ENCODE measurements around the gene CCDC30.
"Not testable (repeated sequence)": the region's sequence is repeated elsewhere in the genome, so short reads cannot be mapped to it uniquely, and the experiment has no call there.

CCDC30 gene

DNA sequence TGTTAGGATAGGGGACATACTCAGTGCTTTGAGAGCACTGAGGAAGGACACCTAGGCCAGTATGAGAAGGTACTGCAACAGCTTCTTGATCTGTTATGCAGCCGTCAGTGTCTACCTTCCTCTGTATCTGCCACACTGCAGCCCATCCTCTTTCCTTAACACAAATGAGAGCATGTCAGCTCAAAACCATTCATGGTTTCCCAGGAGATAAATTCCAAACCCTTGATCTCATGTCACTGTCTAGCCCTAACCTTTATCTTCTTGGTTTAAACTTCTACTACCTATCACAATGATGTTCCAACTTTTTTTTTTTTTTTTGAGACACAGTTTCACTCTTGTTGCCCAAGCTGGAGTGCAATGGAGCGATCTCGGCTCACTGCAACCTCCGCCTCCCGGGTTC, 8.7 kb upstream of the CCDC30 start:
- DNase-seq: no peak

DNA sequence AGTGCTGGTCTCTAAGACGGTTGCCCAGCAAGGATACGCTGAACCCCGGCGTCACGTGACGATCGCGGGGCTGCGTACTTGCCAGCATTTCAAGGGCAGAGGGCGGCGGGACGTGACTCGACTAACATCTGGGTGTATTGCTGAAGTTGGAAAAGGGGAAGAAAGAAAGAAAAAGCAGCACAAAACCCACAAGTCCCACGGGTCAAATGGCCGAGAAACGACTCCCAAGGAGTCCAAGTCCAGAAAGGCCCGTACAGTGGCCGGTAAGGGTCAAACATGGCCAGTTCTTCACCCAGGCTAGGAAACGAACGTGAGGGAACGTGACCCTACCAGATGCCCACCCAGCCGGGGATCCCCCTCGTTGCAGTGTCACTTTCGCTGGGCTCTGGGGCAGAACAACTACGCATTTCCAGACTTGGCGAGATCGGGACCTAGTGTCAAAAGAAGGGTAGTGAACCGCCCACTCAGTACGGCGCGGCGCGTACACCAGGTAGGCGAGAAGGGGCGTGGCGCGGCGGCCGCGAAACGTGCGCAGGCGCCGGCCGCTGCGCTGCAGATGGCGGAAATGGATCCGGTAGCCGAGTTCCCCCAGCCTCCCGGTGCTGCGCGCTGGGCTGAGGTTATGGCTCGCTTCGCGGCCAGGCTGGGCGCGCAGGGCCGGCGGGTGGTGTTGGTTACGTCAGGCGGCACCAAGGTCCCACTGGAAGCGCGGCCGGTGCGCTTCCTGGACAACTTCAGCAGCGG, 6.9 kb upstream of the CCDC30 start, which contains the start of the genes PPCS and ZMYND12:
PPCS (plus strand) TSS at position 534 of the 744 bp plus-strand sequence; CDS start at position 557, 23 bp downstream.
ZMYND12 (minus strand) TSS at position 13 of the 744 bp plus-strand sequence. CDS start 25 bp downstream, outside the sequence.
- peak; percentile 94 for DNase-seq

DNA sequence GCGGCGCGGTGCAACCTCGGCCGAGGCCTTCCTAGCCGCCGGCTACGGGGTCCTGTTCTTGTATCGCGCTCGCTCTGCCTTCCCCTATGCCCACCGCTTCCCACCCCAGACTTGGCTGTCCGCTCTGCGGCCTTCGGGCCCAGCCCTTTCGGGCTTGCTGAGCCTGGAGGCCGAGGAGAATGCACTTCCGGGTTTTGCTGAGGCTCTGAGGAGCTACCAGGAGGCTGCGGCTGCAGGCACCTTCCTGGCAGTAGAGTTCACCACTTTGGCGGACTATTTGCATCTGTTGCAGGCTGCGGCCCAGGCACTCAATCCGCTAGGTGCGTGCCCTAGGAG, 6.4 kb upstream of the CCDC30 start:
- DNase-seq: peak; percentile 51

DNA sequence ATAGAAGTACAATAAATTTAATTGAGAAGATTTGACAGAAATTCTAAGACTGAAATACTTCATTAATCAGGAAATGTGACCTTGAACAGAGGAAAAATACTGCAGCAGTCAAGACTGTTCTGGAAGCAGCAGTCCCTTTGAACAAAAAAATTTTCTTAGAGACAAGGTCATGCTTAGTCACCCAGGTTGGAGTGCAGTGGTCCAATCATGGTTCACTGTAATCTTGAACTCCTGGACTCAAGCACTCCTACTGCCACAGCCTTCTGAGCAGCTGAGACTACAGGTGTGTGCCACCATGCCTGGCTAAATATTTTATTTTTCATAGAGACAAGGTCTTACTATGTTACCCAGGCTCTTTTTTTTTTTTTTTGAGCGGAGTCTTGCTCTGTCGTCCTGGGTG, 1.9 kb upstream of the CCDC30 start:
- no peak for DNase-seq

DNA sequence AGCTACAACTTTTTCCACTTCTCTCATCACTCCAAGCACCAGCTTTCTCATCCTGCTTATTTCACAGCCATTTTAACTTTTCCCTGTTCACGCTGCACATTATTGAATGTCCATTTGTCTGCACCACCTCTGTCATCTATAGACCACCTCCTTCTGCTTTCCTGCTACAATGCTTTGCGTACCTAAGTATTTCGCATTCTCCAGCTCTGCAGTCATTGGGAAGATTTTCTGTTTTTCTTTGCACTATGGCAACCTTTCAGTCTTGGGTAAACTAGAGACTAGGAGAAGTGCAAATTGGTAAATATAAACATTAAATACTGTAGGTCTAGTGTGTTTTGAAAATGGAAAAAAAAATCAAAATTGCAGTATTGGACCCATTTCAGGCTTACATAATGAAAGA, 835 bp downstream of the CCDC30 start:
- no peak for DNase-seq

DNA sequence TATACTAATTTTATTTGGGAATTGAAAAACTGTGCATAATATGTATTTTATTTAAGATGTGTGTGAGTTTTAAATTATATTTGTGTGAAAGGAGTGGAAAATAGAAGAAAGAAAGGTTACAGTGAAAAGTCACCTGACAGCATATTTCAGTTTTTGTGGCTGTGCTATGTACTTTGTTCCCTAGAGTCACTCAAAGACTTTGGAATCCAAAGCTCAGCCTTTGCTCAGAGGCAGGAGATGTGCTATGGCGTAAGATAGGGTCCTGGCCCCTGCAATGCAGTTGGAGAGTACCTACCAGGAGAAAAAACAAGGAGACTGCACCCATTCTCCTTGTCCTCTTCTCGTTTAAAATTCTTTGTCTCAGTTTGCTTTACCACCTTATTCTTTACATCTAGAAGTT, 2.9 kb downstream of the CCDC30 start:
- no peak for DNase-seq

DNA sequence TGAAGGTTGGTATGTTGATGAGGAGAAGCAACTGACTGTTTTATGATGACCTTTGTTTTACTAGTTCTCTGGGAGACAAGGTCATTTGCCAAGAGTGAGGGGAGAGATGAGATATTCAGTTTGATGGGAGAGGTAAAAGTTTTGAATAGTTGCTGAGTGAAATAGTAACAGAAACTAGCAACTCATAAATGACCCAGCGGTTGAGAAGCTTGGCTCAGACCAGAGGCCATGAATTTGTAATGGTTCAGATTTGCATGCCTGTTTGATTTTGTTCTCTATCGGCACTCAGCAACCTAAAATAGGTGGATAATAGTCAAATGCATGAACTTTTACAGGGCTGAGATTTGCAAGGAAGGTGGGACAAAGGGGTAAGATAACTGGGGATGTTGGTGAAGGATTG, 6.6 kb downstream of the CCDC30 start:
- no peak for DNase-seq

DNA sequence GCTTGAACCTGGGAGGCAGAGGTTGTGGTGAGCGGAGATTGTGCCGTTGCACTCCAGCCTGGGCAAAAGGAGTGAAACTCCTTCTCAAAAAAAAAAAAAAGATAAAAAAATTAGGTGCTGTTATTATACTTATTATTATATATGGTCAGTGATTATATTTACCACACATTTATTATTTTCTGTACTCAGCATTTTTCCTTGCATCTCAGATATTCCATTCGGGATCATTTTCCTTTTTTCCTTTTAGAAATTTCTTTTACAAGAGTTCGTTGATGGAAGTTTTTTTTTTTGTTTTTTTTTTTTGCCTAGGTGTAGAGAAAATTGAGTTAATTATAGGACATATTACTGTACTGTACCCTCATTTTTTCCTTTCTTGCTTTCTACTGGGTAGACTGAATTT, 13.5 kb downstream of the CCDC30 start:
- no peak for DNase-seq

DNA sequence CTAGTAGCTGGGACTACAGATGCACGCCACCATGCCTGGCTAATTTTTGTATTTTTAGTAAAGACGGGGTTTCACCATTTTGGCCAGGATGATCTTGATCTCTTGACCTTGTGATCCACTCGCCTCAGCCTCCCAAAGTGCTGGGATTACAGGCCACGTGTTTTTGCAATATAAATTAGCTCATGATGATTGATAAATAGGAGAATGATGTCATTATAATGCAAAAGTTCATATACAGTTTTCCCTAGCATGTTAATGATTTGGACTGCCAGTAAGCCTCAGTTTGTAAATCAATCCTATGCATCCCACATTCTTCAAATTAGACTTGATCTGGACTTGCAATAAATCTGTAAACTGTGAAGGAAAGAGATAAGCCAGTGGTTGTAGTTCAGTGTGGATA, 14.3 kb downstream of the CCDC30 start:
- not testable (repeated sequence) for DNase-seq

DNA sequence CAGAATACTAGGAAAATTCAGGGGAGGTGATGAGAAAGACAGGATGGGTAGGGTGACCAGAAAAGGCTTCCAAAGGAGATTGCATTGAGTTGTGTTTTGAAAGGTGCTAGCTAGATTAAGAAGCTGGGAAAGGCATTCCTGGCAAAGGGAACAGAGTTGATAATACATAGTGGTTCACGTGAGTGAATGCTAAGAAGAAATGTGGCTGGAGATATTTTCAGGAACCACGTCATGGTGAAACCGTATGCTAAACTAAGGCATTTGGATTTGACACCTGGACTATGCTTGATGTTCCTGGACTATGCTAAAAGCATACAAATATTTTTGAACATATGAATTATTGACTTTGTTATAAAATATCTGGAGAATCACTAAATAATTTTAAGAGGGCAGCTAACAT, 14.7 kb downstream of the CCDC30 start:
- DNase-seq: no peak

DNA sequence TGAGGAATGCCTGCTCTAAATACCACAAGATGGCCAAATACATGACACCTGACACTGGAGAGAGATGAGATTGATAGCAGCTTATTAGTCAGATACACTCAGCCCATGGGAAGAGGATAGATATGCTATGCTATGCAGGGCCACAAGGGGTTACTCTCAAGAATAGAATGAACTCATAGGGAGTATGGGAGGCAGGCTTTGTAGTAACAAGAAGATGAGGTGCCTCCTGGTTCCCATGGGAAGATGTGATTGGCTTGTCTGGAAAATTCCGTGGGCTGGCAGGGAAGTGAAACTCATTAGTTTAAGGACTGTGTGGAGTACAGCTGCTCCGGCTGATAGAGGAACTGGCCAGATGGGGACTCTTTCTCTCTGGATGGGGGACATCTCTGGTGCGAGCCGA, 16.5 kb downstream of the CCDC30 start:
- no peak for DNase-seq

DNA sequence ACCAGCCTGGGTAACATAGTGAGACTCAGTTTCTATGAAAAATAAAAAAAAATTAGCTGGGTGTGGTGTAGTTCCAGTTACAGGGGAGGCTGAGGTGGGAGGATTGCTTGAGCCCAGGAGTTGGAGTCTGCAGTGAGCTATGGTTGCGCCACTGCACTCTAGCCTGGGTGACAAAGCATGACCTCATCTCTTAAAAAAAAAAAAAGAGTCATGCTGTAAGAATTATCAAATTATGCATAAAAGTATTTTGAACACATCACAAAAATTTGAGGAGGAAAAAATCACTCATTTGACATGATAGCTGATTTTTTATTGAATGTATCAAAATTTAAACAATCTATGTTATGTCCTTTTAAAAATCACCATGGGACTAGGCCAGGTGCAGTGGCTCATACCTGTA, 17.8 kb downstream of the CCDC30 start:
- no peak for DNase-seq

DNA sequence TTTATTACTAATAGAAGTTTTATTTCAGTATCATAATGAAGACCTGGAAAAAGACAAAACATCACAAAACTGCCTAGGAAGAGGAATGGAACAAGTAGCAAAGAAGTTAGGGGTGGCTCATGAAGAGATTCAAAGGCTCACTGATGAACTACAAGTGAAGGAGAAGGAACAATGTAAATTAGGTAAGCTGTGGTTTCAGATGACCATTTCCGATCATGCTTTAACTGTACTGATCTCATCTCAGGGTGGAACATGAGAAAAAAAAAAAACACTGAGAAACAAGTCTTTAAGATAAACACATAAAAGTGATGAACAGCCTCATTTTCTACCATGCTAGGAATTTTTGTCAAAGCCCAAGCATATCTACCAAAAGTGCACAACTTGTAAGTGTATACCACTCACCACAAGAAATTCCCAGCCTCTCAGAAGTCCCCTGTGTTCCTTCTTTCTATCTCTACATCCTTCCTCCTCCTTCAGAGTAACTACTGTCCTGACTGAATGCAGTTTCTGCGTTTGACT, 19.6 kb downstream of the CCDC30 start:
- no peak for DNase-seq

DNA sequence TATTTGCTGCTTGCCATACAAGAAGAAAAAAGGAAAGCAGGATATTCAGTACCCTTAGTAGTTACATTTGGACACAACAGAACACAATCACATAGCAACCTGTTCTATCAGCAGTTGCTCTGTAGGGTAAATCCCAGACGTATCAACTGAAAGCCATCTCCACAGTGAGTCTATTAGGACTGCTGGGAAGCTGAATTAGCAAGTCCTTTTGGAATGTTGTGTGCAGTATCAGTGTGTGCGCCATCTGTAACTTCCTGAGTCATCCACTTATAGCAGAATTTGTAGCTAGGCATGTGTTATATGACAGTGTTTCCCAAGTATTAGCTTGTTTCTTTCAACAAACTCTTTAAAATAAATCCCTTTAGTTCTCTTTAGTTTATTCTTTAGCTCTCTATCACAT, 21.3 kb downstream of the CCDC30 start:
- DNase-seq: no peak

DNA sequence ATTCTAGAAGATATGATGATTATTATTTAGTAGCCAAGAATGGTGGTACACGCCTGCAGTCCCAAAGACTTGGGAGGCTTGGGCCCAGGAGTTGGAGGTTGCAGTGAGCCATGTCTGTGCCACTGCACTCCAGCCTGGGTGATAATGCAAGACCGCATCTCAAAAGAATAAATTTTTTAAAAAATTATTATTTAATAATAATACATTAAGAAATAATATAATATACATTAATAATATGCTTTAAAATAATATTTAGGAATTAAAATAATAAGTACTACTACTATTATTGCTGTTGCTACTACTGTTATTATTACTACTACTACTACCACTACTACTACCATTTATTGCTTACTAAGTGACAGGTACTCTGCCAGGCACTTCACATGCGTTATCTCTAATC, 27.2 kb downstream of the CCDC30 start:
- no peak for DNase-seq

DNA sequence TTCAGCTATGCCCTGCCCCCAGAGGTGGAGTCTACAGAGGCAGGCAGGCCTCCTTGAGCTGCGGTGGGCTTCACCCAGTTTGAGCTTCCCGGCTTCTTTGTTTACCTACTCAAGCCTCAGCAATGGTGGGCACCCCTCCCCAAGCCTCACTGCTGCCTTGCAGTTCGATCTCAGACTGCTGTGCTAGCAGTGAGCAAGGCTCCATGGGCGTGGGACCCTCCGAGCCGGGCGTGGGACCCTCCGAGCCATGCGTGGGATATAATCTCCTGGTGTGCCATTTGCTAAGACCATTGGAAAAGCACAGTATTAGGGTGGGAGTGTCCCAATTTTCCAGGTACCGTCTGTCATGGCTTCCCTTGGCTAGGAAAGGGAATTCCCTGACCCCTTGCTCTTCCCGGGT, 38.9 kb downstream of the CCDC30 start:
- DNase-seq: not testable (repeated sequence)

DNA sequence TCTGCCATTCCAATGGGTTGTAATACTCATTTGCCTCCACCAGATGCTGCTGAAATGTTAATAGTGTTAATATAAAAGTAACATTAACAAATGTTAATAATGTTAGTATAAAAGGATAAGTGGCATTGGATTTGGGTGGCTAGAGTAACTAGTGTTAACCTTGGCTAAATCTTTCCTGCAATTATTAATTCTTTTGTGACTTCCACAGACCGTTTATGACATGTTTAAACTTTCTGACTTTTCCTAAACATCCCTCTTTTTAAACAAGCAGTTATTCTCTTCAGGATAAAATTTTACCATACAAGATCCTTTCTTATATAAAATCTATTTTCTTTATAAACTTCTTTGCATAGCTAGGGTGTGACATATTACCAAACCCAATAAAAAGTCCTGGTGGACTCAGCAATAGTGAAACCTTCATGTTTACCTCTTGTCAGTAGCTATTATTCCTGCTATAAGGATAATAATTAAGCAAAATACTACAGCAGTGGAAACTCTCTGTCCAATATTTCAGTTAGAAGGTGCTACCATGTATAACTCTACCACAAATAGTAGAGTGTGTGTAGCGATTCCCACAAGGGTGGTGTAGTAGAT, 41.5 kb downstream of the CCDC30 start:
- DNase-seq: no peak

DNA sequence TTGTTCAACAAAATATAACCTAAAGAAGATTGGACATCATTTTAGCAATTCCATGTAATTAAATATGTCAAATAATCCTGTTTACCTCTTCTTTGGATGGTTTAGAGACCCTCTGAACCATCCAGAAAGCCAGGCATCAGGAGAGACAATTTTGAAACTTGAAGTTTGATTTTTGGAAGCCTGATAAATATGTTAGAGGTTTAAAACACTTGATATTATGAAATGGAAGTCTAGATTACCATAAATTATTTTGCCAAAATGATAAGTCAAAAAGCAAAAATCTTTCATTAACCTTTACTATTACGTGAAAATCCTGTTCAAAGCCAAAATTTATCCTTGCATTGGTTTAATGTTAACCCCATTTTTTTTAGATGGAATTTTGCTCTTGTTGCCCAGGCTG, 43.5 kb downstream of the CCDC30 start:
- no peak for DNase-seq

DNA sequence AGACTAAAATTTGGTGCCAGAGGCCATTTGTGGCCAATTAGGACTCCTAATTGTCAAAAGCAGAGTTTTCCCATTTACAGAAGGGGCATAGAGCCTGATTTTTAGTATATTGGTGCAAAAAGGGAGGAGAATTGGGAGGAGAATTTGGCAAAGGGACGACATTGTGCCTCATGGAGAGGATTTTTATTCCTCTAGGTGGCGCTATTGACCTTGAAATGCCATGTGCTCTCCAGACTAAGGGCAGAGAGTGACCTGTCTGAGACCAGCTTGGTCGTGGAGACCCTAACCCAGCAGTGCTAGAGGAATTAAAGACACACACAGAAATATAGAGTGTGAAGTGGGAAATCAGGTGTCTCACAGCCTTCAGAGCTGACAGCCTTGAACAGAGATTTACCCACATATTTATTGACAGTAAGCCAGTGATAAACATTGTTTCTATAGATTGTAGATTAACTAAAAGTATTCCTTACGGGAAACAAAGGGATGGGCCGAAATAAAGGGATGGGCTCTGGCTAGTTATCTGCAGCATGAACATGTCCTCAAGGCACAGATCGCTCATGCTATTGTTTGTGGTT, 48.6 kb downstream of the CCDC30 start:
- DNase-seq: not testable (repeated sequence)

DNA sequence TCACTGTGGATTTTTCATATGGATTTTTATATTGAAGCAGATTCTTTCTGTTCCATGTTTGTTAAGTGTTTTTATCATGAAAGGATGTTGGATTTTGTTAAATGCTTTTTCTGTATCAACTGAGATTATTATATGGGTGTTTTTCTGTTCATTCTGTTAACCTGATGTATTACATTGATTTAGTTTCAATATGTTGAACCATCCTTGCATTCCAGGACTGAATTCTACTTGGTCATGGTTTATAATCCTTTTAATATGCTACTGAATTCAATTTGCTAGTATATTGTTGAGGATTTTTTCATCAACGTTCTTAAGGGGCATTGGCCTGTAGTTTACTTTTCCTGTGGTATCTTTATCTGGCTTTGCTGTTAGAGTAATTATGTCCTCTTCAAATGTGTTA, 55.8 kb downstream of the CCDC30 start:
- no peak for DNase-seq

DNA sequence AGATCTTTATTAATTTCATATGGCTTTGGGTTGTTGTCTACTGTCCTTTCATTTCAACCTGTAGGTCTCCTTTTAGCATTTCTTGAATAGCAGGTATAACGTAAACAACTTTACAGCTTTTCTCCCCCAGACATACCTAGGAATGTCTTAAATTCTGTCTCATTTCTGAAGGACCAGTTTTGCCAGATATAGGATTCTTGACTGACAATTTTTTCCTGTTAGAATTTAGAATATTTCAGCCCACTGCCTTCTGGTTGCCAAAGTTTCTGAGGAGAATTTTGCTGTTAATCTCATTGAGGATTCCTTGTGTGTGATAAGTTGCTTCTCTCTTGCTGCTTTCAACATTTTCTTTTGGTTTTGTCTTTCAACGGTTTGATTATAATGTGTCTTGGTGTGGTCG, 60.1 kb downstream of the CCDC30 start:
- DNase-seq: no peak

DNA sequence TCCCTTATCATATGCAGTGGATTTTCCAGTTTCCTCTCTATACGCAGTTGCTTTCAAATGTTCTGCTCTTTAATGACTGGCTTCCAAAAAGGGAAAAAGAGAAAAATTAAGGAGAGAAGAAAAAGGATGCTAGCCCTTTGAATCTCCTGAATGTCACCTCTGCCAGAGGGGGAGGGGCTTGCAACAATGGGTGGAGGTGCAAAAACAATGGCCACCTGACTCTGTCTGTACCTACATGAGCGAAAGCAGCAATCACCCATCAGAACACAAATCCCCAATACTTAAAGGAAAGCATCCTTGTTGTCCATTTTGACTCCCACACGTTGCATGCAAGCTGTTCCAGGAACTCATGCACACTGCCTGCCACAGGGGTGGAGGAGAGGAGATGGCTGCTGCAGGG, 61.2 kb downstream of the CCDC30 start:
- DNase-seq: no peak

DNA sequence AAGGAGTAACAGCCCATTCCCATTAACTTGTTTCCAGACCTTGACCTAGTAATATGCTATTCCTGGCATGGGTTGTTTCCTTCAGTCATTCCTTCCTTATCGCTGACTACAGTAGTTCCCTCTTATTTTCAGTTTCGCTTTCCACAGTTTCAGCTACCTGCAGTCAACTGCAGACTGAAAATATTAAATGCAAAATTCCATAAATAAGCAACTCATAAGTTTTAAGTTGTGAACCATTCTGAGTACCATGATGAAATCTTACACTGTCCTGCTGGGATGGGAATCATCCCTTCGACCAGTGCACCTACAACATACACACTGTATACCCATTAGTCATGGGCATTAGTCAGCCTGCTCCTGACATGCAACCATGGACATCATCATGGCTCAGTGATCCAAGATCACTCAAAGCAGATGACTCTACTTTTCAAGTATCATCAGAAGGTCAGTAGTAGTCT, 66.7 kb downstream of the CCDC30 start:
- DNase-seq: no peak

DNA sequence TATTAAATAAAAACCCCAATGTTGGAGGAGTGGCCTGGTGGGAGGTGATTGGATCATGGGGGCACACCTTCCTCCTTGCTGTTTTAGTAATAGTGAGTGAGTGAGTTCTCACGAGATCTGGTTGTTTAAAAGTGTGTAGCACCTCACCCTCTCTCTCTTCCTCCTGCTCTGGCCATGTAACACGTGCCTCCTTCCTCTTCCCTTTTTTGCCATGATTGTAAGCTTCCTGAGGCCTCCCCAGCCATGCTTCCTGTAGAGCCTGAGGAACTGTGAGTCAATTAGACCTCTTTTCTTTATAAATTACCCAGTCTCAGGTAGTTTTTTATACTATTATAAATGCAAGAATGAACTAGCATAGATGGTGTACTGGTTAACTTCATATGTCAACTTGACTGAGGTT, 68.0 kb downstream of the CCDC30 start:
- no peak for DNase-seq

Measured in stimulated activated CD4-positive, alpha-beta T cell treated with anti-CD3 and anti-CD28 coated beads, Interleukin-4, amount 100 ng/mL, for 1 hour (primary cell).